Activated CD4-positive, alpha-beta T cell treated with anti-CD3 and anti-CD28 coated beads for 1 hour (primary cell): ENCODE results near the gene RAB32.
"Not testable (repeated sequence)": the region's sequence is repeated elsewhere in the genome, so short reads cannot be mapped to it uniquely, and the experiment has no call there.

Experiments
- DNase-seq: peaks from one replicate; pipeline ENCODE4 v3.0.0-alpha.2; 2020

Gene RAB32

DNA sequence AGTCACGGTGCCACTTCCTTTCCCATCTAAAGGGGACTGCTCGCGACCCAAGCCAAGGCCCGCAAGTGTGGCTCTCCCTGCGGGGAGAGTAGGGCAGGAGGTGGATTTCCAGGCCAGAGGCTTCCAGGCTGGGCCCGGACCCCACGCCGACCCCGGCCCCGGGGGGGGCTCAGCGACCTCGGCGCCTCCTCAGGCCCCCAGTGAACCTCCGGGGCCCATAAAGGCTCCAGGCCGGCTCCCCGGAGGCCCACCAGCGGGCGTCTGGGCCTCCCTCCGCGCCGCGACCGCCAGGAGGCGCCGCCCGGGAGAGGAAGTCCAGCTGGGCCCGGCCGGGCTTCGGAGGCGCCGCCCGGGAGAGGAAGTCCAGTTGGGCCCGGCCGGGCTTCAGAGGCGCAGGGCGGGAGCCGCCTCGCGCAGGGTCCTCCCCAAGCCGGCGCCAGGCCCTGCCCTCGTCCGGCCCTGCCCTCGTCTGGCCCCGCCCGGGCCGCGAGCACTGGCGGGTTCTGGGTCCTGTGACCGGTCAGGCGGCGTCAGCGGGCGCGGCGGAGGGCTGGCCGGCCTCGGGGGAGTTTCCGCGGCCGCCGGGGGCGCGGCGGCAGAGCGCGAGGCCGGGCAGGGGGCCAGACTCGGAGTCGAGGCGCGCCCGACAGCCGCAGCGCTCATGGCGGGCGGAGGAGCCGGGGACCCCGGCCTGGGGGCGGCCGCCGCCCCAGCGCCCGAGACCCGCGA is at the start of gene RAB32:
Gene RAB32, plus strand, starts transcription at position 623 of the 729 bp plus-strand sequence. Its CDS starts 39 bp downstream, at position 662.
- no peak for DNase-seq

DNA sequence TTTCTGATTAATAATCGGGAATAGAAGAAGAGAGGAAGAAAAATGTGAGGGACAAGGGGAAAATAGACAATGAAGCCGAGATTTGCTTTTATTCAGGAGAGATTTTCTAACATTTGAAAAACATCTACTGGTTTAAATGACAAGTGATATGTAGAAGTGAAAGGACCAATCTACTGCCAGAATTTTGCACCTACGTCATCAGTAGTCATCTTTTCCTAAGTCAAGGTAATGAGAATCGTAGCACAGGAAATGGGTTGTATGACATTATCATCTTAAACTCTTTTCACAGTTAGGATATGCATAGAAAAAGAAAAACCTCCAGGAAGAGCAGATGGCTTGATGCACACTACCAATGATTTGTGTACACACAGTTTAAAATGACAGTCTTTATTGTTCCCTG is 45.3 kb upstream of the RAB32 start:
- no peak for DNase-seq

DNA sequence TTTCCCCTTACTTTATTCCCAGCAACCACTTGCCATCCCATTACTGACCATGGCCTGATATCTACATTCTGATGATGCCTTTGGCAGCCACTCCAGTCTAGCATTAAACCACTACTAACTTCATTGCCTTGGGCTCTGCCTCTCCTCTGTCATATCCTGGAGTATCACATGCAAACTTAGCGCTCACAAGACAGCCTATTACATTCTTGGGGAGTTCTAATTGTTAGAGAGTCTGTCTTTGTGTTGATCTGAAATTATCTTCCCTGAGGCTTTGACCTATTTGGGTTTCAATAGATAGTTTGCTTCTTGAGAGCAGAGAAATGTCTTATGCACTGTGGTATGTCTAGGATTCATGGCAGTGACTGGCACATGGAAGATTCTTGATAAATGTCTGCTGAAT is 40.5 kb upstream of the RAB32 start:
- DNase-seq: no peak

DNA sequence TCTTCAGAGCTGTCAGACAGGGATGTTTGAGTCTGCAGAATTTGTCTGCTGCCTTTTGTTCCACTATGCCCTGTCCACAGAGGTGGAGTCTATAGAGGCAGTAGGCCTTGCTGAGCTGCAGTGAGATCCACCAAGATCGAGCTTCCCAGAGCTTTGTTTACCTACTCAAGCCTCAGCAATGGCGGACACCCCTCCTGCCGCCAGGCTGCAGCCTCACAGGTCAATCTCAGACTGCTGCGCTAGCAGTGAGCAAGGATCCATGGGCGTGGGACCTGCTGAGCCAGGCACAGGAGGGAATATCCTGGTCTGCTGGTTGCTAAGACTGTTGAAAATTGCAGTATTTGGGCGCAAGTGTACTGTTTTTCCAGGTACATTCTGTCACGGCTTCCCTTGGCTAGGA is 28.4 kb upstream of the RAB32 start:
- DNase-seq: no peak

DNA sequence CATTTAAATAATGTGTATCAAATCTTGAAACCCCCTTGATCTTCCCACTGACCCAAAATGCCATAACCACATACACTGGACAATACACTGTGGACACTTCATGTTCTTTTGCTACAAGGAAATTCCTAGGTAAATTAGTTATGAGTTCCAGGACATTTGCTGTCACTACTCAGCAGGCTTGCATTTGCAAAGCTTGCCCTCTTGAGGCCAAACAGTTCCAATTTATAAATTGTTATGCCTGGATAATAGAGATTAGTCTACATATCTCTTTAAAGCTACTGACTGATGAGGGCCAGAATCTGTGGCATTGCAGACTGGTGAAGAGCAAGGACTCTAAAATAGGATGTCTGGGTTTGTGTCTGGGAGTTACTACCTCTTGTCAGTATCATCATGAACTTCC is 17.4 kb upstream of the RAB32 start:
- no peak for DNase-seq

DNA sequence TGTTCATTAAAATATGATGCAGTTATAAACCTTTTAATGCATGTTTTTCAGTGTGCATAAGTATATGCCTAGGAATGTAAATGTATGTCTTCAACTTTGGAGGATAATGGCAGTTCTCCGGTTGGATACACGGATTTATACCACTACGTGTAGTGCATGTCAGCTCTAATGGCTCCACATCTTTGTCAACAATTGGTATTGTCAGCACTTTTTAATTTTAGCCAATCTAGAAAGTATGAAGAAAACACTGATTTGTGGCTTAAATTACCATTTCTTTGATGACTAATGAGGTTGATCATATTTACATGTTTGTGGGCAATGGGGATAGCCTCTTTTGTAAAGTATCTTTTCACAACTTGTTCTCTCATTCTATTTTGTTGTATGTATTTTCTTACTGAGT is 10.9 kb upstream of the RAB32 start:
- DNase-seq: no peak

DNA sequence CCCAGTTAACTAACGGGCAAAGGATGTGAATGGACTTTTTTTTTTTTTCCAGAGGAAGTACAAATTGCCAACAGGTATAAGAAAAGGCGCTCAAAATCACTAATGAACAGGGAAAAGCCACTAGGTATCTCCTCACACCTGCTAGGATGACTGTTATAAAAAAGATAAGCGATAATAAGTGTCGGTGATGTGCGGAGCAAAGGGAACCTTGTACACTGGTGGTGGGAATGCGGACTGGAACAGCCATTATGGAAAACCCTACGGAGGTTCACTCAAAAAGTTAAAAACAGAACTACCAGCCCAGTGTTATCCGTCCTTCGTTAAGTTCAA is 787 bp upstream of the RAB32 start:
- DNase-seq: no peak

DNA sequence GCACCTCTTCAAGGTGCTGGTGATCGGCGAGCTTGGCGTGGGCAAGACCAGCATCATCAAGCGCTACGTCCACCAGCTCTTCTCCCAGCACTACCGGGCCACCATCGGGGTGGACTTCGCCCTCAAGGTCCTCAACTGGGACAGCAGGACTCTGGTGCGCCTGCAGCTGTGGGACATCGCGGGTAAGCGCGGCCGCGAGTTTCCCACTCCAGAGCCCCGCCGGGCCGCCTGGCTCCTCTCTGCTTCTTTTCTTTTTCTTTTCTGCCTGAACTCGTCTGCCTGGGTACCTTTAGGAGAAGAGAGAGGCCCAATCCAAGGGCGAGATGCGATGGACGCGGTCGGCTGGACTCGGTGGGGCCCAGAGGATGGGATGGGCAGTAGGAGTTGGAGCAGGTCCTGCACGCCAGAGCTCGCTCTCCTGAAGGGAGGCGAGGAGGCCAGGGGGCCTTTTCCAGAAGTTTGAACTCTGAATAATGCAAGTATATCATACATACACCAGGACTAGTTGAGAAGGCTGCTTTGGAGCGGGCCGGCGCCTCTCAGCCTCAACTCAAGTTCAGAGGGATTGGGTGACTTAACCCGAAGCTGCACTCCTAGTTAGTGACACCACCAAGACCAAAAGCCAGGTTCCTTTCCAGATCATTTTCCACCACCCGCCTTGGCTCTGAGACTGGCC is 445 bp downstream of the RAB32 start:
- DNase-seq: no peak

DNA sequence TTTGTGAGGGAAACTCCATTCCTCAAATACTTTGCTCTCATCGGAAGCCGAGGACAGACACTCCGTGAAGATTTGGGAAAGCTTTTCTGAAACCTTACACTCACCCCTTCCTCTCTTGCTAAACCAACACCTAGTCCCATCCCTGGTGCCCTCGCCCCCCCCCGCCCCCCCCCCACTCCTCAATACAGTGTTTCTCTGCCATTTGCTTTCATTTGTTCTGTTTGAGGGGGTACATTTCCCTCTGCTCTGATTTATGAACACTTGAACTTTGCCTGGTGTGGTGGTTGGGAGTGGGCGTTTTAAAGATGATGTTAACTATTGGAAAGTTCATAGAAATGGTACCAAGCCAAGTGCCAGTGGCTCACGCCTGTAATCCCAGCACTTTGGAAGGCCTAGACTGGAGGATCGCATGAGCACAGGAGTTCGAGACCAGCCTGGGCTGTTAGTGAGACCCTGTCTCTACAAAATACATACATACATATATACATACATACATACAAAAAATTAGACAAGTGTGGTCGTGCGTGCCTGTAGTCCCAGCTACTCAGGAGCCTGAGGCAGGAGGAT is 1.1 kb downstream of the RAB32 start:
- no peak for DNase-seq

DNA sequence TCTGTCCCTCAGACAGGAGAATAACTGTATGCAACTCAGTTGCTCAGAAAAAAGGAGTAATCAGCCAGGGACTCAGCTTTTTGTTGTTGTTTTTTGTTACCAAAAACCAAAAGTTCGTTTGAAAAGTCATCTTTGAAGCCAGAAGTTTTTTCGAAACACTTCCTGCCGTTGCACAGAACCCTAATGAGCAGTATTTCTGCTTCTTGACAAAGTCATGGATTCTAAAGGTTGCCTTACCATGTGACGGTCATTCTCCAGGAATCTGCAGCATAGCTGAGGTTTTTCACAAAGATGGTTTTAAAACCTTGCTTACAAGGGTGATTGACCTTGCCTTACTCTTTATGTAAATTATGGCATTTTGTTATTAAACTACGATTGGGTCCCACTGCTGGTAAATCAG is 1.9 kb downstream of the RAB32 start:
- no peak for DNase-seq

DNA sequence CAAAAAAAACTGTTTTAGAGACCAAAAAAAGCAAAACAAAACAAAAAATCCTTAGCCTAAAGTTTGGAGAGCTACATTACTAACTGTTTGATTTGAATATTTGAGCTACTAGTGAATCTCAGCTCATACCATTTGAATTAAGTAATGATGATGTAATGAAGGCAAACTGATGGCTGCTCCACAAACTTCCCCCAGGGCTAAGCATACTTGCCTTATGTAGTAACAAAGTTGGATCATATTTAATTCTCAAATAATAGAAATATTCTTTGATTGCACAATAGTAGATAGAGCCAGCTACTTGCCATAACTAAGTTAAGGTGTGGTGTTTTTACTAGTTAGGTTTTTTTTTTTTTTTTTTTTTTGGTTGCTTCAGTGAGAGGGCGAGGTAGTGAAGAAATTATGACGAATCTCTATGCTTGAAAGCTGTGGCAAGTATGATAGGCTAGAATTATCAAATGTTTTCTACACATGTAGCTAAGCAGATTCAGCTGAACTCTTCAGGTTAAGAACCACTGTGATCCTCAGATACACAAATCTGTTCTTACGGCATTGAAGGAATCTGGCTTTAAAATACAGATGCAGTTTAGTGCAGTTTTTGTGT is 2.9 kb downstream of the RAB32 start:
- no peak for DNase-seq

DNA sequence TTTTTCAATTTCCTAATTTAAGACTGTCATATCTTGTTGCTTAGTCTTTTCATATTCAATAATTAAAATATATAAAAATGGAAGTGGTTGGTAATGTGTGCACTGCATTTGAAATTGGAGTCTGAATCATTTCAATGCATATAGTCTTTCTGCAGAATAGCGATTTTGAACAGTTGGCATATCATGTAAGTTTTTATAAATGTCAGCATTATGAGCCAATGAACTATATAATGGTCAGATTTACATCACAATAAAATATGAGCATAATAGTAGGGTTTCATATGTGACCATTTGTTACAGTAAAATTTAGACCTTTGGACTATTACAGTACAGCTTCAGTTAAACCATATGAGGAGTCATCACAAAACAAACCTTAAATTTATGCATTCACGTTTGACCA is 4.3 kb downstream of the RAB32 start:
- DNase-seq: no peak

DNA sequence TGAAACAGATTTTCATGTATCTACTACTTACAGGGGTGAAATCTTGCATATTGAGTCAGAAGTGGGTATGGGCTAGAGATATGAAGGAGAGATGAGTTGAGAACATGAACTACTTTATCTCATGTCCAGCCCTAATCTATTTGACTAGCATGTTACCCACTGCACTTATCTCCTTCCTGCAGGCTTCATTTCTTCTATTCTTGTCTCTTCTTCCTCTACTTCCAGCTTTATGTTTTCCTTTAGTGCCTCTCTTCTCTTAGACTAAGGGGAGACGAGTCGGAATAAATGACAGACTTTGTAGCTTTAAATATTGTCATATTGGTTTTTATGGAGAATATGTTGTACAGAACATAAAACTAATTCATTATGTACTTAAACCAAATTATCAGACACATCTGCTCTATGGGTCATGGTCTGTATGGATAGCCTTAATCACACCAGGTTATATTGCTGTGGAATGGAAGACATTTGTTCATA is 5.3 kb downstream of the RAB32 start:
- no peak for DNase-seq

DNA sequence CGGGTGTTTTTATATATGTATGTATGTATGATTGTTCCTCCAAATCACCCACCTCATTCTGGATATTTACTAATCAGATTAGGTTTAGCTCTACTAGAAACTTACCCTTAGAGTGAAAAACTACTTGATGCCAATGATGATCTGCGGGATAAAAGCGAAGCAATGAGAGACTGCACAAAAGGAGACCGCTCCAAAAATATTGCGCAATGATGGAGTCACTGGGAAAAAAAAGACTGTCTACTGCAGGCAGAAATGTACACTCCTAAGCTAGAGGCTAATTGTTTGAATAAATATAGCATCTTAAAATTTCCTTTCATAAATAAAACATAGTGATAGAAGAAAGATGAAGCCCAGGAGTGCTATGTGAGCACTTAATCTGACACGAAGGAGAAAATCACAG is 7.3 kb downstream of the RAB32 start:
- DNase-seq: no peak

DNA sequence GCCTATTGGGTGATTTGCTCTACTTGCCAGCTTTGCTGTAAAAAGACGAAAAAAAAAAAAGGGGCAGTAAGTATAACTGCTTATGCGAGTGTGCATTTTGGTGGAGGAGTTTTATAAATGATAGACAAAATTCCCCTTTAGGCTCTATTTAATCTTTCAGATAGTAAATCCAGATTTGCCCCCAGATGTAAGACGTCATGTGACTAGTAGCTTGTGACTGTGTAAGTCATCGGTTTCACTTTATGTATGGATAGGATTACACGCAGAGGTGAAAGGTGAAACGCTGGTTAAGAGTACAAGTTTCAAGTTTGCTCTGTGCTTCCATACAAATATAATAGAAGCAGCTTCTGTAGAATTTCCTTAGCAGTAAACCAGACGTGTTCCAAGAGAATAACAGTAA is 7.9 kb downstream of the RAB32 start:
- no peak for DNase-seq

DNA sequence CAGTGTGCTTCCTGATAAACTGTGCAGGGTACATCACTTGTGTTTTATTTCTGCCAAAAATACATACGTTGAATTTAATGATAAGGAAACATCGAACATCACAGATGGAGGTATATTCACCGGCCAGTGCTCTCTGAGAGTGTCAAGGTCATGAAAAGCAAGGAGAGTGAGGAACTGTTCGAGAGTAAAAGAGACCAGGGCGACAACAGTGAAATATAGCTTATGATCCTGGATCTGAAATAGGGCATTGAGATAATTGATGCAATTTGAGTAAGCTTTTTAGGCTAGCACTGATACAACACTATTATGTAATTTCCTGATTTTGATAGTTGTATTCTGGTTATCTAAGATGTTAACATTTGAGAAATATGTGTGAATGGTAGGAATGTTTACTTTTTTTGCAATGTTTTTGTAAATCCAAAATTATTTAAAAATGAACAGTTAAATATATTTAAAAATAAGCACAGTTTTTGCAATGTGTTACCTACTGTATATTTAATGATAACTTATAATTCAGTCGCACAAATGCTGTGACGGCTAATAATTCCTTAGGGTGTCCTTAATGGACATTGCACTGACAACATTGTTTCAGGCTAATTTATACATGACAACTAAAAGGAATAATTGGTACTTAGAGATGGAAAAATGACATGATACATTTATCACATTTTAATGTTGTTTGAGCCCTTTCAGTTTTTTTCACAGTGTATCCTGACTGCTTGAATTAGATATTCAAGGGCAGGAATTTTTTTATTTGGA is 9.9 kb downstream of the RAB32 start:
- DNase-seq: no peak

DNA sequence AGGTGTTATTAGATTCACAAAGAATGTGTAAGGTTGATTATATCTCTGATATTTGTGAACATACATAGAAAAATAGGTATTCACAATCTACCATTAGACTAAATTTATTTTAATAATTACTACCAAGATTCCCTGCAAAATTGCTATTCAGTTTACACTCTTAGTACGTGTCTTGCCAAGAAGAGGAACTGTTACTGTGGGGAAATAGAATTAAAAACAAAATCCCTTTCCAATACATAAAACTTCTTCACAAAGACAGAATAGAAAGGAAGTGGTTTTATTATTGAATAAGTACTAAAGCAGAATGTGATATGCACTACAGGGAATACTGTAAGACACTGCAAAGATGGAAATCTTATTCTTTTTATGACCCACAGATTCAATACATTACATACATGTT is 17.0 kb downstream of the RAB32 start:
- DNase-seq: no peak

DNA sequence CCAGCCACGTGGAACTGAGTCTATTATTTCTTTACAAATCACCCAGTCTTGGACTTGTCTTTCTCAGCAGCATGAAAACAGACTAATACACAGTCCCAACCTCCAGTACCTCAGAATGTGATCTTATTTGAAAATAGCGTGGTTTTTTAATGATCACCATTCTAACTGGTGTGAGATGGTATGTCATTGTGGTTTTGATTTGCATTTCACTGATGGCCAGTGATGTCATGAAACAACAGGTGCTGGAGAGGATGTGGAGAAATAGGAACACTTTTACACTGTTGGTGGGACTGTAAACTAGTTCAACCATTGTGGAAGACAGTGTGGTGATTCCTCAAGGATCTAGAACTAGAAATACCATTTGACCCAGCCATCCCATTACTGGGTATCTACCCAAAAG is 23.0 kb downstream of the RAB32 start:
- DNase-seq: not testable (repeated sequence)

DNA sequence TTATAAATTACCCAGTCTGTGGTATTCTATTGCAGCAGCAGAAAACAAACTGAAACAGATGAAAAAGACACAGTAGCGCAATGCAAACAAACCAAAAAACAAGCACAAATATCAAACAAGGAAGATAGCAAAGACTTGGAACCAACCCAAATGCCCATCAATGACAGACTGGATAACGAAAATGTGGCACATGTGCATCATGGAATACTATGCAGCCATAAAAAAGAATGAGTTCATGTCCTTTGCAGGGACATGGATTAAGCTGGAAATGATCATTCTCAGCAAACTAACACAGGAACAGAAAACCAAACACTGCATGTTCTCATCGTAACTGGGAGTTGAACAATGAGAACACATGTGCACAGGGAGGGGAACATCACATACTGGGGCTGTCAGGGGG is 25.0 kb downstream of the RAB32 start:
- DNase-seq: not testable (repeated sequence)

DNA sequence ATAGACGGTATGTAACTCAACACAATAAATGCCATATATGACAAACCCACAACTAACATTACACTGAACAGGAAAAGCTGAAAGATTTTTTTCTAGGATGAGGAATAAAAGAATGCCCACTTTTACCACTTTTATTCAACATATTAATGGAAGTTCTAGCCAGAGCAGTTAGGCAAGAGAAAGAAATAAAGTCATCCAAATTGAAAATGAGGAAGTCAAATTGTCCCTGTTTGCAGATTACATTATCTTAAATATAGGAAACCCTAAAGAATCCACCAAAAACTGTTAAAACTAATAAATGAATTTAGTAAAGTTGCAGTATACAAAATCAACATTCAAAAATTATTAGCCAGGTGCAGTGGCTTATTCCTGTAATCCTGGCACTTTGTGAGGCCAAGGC is 30.6 kb downstream of the RAB32 start:
- no peak for DNase-seq

DNA sequence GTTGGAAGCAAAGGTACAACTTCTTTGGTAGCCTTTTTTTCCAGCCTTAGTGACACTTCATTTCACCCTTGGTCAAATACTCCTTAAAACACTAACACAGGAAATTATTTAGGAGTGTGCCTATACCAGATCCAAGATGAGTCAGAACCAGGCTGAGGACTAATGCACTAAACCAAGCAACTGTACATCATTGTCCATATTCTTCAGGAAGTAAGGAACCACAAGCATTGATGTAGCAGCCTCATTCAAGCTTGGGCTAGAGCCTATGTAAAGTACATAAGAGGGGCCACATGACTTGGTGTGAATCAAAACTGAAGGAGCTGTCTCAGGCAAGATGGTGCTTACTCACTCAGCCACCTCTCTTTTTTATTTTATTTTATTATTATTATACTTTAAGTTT is 34.4 kb downstream of the RAB32 start:
- no peak for DNase-seq

DNA sequence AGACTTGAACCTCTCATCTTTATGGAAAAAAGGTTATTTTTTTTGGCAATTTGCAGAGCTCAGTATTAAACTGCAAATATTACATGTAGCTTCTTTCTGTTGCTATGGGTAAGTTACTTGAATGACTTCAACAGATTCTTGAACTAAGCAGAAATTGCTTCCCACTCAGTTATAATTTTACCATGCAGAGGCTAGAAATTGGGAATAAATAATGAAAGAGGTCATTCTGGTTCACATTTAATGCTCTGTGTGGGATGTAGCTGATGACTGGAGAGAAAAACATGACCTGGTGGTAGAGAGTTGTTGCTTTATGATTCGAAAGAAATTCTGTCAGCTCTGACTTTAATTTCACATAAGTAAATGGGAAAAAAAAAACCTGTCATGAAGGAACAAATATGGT is 38.3 kb downstream of the RAB32 start:
- DNase-seq: no peak

DNA sequence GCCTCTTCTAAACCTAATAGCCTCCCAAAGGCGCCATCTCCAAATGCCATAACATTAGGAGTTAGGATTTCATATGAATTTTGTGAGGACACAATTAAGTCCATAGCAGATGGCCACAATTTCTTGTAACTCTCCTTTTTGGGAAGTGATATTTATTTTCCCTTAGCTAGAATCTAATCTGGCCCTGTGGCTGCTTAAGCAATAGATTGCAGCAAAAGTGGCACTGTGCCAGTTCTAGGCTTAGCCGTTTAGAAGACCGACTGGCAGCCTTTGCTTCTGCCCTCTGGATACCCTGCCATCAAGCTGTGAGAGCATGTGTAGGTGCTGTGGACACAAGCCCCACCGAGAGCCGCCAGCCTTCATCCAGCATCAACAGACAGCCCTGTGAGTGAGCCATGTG is 39.2 kb downstream of the RAB32 start:
- DNase-seq: no peak
